Heart left ventricle (tissue), 13 donors: ENCODE measurements around the gene FAM181A.

ENCODE experiments used
- CTCF ChIP-seq, 12 donors: fragments of 200-600 bp; sonication (generic) in 4 of 12; IDR thresholded peaks; one replicate each; pipeline versions ENCODE4 v1.5.0 to v1.8.0; 2018 to 2022; ENCODE audit warnings: antibody characterized with exemption in 12 of 12, mild to moderate bottlenecking in 5 of 12
- POLR2A ChIP-seq, 2 donors: fragments of 450-650 bp; IDR thresholded peaks; one replicate each; pipeline ENCODE4 v1.6.1; 2017; ENCODE audit warnings: antibody characterized with exemption in 2 of 2, mild to moderate bottlenecking in 2 of 2, moderate library complexity in 2 of 2
- donor health status: ischemic (EF 13 %, LVEDD 7.1; RV severe dilation, severe dysfunction).
- donor health status: DM: no; HTN: yes; CAD: no.
- donor health status: DM: no; HTN: no; CAD: no.
- donor health status: ischemic (EF 25% LVEDD 6.9; RV normal size, moderate dysfunction).
- donor health status: ischemic (EF 25% LVEDD 5.7; RV mildly dilated, moderate dysfunction).
- donor health status: ischemic (EF 35%, LVEDD 5.7; RV mildly dilated, moderate dysfunction).
- donor health status: nonischemic (EF 11% LVEDD 7.7; RV severe dilation, severe dysfunction).
- donor health status: DM: yes; HTN: yes; CAD: no.
- donor health status: PGD.
- donor health status: ischemic (EF 29% LVEDD 5.4; RV normal size, mild dysfunction).
- donor health status: nonischemic (EF 23%, LVEDD 6.1; RV moderate dilation, normal function).

DNA sequence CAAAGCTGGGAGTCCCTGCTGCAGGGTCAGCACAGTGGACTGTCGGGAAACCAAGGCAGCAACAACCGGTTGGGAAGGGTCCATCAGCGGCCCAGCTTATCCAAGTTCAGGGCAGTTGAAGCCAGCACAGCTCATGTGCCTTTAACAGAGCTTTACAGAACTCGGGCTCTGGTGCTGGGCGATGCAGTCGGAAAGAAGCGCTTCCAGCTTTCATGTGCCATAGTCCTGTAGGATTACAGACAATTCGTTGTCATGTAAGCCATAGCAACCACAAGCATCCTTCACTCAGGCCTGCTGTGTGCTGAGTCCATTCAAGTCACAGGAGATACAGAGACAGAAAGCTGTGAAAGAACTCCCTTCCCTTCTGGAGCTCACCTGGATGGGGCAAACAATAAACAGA is 3.5 kb upstream of the FAM181A start:
- TF ChIP-seq POLR2A (IDR thresholded peaks at IDR 0.05): no peak
- TF ChIP-seq CTCF (IDR thresholded peaks at IDR 0.05): no peak
